GM10266 (cell line): ENCODE results near the gene RHOC.

Experiments used
- DNase-seq: peaks from one replicate; pipeline ENCODE4 v3.0.0; 2012; ENCODE audit errors: extremely low spot score
- CTCF ChIP-seq: IDR thresholded peaks from 2 replicates; pipeline ENCODE4 v1.5.1; 2012; ENCODE audit warnings: mild to moderate bottlenecking, low read depth; ENCODE audit not compliant: control insufficient read depth, insufficient read depth; ENCODE audit errors: missing control alignments

RHOC gene

GRCh38 chr1:112704391-112704933 is 2.5 kb downstream of the RHOC start:
- TF ChIP-seq CTCF = no peak
- DNase-seq = no peak

- DNase-seq = no peak
- TF ChIP-seq CTCF = no peak
Measured at GRCh38 chr1:112703706-112704105, 3.2 kb downstream of the RHOC start.

GRCh38 chr1:112702420-112703261 is 4.3 kb downstream of the RHOC start:
- DNase-seq = no peak
- no peak for TF ChIP-seq CTCF

- no peak for DNase-seq
- no peak for TF ChIP-seq CTCF
Measured at GRCh38 chr1:112702067-112702395, 4.9 kb downstream of the RHOC start.

- no peak for DNase-seq
- TF ChIP-seq CTCF = no peak
Measured at GRCh38 chr1:112701227-112702066, 5.5 kb downstream of the RHOC start.

GRCh38 chr1:112700290-112701226 is 6.4 kb downstream of the RHOC start:
- peak; percentile 80 for DNase-seq
- no peak for TF ChIP-seq CTCF
